ENCODE measurements around the gene NCKAP5L. TPM values are rescaled to one million over a fixed set of nuclear protein-coding genes. Genes with fewer than 3 reads are reported as not detected.

NCKAP5L gene
- polyA plus RNA-seq, 3 donors, result 3.7 to 14.9 (median 6.8) TPM

GRCh38 chr12:49842519-49843352 lies 14.5 kb upstream of the NCKAP5L start, which contains the start of gene BCDIN3D:
TSS of gene BCDIN3D (minus strand) at chr12:49843106. CDS start at chr12:49843087, 19 bp downstream.
- Histone ChIP-seq H2AFZ (ENCODE audit: insufficient read depth, low read depth, low read length, poor library complexity, severe bottlenecking) (peak within 1 kb of the TSS; percentile 91), H3K27me3 (ENCODE audit: control insufficient read depth in 2 of 2, insufficient read depth in 2 of 2, low read length in 2 of 2) (peaks cover 0 to under 1% of the 10 kb centered on the region in 2 donors), H3K4me2 (replicated peaks; ENCODE audit: extremely low read depth, low read length, poor library complexity, severe bottlenecking) (peak within 1 kb of the TSS; percentile 89), H3K4me3 (replicated peaks in 1 of 3; ENCODE audit: low read depth in 2 of 3, low read length in 3 of 3) (peak within 1 kb of the TSS; percentile 50 to 81 (median 63)), H3K9me3 (replicated peaks in 1 of 2; ENCODE audit: control insufficient read depth in 1 of 2, insufficient read depth in 1 of 2, low read length in 2 of 2) (no peaks in the 10 kb centered on the region), H3K36me3 (replicated peaks in 1 of 2; ENCODE audit: control insufficient read depth in 1 of 2, insufficient read depth in 2 of 2, low read length in 2 of 2) (no peaks in the 10 kb centered on the region), H4K20me1 (ENCODE audit: insufficient read depth, low read length) (peaks cover 4% of the 10 kb centered on the region), H3K9ac (ENCODE audit: insufficient read depth, low read length, poor library complexity, severe bottlenecking) (peak within 1 kb of the TSS; percentile 81), H3K27ac (ENCODE audit: low read depth in 1 of 2, low read length in 2 of 2) (peak within 1 kb of the TSS; percentile 88 to 93), H3K79me2 (ENCODE audit: insufficient read depth, low read length) (peaks cover 4% of the 10 kb centered on the region), H3K4me1 (ENCODE audit: control insufficient read depth in 1 of 2, insufficient read depth in 2 of 2, low read length in 2 of 2) (peaks cover 17 to 25% of the 10 kb centered on the region in 2 donors)
- 1% methylated on average over 33 of the region's 55 CpGs for whole genome bisulfite sequencing (ENCODE audit: insufficient coverage)
- intact Hi-C loops (cut with micrococcal nuclease), result no loop called here
- H3K27ac Mint-ChIP-seq, result peak within 1 kb of the TSS; percentile 90 to 97 (median 95)
- peaks cover 29% of the 10 kb centered on the region for H3K4me1 Mint-ChIP-seq
- peak; percentile 87 to 92 (median 90) for DNase-seq
- peaks cover 0 to 3% (median 0%) of the 10 kb centered on the region in 7 donors for H3K9me3 Mint-ChIP-seq
- peaks cover 0 to 5% (median 2%) of the 10 kb centered on the region in 3 donors for H3K27me3 Mint-ChIP-seq (ENCODE audit: low read depth in 3 of 3)
- no peak for TF ChIP-seq CTCF (IDR thresholded peaks at IDR 0.05)
- H3K36me3 Mint-ChIP-seq, result peaks cover 3 to 8% of the 10 kb centered on the region in 2 donors
- H3K4me3 Mint-ChIP-seq, result peak within 1 kb of the TSS; percentile 89 to 93

- H3K4me3 Mint-ChIP-seq, result no peak overlapping the region
- H3K27me3 ChIP-seq (ENCODE audit: control insufficient read depth in 2 of 2, insufficient read depth in 2 of 2, low read length in 2 of 2), result no peaks in the 10 kb centered on the region
- H3K9me3 ChIP-seq (replicated peaks in 1 of 2; ENCODE audit: control insufficient read depth in 1 of 2, insufficient read depth in 1 of 2, low read length in 2 of 2), result no peaks in the 10 kb centered on the region
- intact Hi-C loops (cut with micrococcal nuclease), result loop anchor here (2.0 to 10.0 kb wide), 3 partner anchors 60 to 204 kb away; no protein-coding TSS in a partner anchor
- peak overlapping the region in 1 of 7 donors; percentile 74 for H3K27ac Mint-ChIP-seq
- no peak overlapping the region for H3K9ac ChIP-seq (ENCODE audit: insufficient read depth, low read length, poor library complexity, severe bottlenecking)
- peak; percentile 41 to 72 (median 61) for DNase-seq
- no peak overlapping the region for H2AFZ ChIP-seq (ENCODE audit: insufficient read depth, low read depth, low read length, poor library complexity, severe bottlenecking)
- peaks cover 4% of the 10 kb centered on the region for H4K20me1 ChIP-seq (ENCODE audit: insufficient read depth, low read length)
- H3K4me2 ChIP-seq (replicated peaks; ENCODE audit: extremely low read depth, low read length, poor library complexity, severe bottlenecking), result no peak overlapping the region
- peaks cover 25% of the 10 kb centered on the region for H3K4me1 Mint-ChIP-seq
- H3K4me3 ChIP-seq (replicated peaks in 1 of 3; ENCODE audit: low read depth in 2 of 3, low read length in 3 of 3), result no peak overlapping the region
- H3K36me3 ChIP-seq (replicated peaks in 1 of 2; ENCODE audit: control insufficient read depth in 1 of 2, insufficient read depth in 2 of 2, low read length in 2 of 2), result no peaks in the 10 kb centered on the region
- H3K79me2 ChIP-seq (ENCODE audit: insufficient read depth, low read length), result peaks cover 4% of the 10 kb centered on the region
- WGBS (ENCODE audit: insufficient coverage), result 65% methylated on average over 3 of the region's 3 CpGs
- peak; percentile 92 for TF ChIP-seq CTCF (IDR thresholded peaks at IDR 0.05)
- no peaks in the 10 kb centered on the region for H3K27me3 Mint-ChIP-seq (ENCODE audit: low read depth in 3 of 3)
- H3K36me3 Mint-ChIP-seq, result peaks cover 3 to 10% of the 10 kb centered on the region in 2 donors
- H3K9me3 Mint-ChIP-seq, result peaks cover 0 to 3% (median 0%) of the 10 kb centered on the region in 7 donors
- peaks cover 17 to 25% of the 10 kb centered on the region in 2 donors for H3K4me1 ChIP-seq (ENCODE audit: control insufficient read depth in 1 of 2, insufficient read depth in 2 of 2, low read length in 2 of 2)
- H3K27ac ChIP-seq (ENCODE audit: low read depth in 1 of 2, low read length in 2 of 2), result no peak overlapping the region
These were observed 10.9 kb upstream of the NCKAP5L start for GRCh38 chr12:49838973-49839633.

Measured in CD14-positive monocyte (primary cell).